Measurements from ENCODE around the gene TOM1. TPM values are rescaled to one million over a fixed set of nuclear protein-coding genes. Genes with fewer than 3 reads are reported as not detected.

TOM1 gene
- total and polyA plus RNA-seq, 2 of the 13 experiments (the other 11 are each of a cell fraction or from before 2014, with no cell fraction given): 30.8 to 87.3 TPM

- TF ChIP-seq ATAD3A (CRISPR knock-in tag; IDR thresholded peaks at IDR 0.05) (no peak), DMAP1 (CRISPR knock-in tag; IDR thresholded peaks at IDR 0.05) (no peak; the same call in 1 of the 2 replicates), ZFAT (CRISPR knock-in tag; conservative IDR thresholded peaks at IDR 0.05) (no peak), ZNF569 (CRISPR knock-in tag; IDR thresholded peaks at IDR 0.05; ENCODE audit: borderline replicate concordance) (no peak), FOXC1 (CRISPR knock-in tag; IDR thresholded peaks at IDR 0.05; ENCODE audit: borderline replicate concordance) (no peak), HOXA5 (CRISPR knock-in tag; IDR thresholded peaks at IDR 0.05) (no peak), ZNF343 (CRISPR knock-in tag; IDR thresholded peaks at IDR 0.05) (no peak), FOXK2 (IDR thresholded peaks at IDR 0.05) (no peak), TCF7 (IDR thresholded peaks at IDR 0.05; ENCODE audit: low read depth) (peak; percentile 85), KLF11 (CRISPR knock-in tag; IDR thresholded peaks at IDR 0.05) (no peak), RCOR2 (CRISPR knock-in tag; IDR thresholded peaks at IDR 0.05) (no peak), PAWR (CRISPR knock-in tag; IDR thresholded peaks at IDR 0.05; ENCODE audit: borderline replicate concordance) (no peak), SAP130 (CRISPR knock-in tag; IDR thresholded peaks at IDR 0.05; ENCODE audit: low read depth) (peak; percentile 52), ZNF333 (CRISPR knock-in tag; IDR thresholded peaks at IDR 0.05; ENCODE audit: borderline replicate concordance) (no peak), MTA3 (CRISPR knock-in tag; IDR thresholded peaks at IDR 0.05) (no peak), HHEX (CRISPR knock-in tag; IDR thresholded peaks at IDR 0.05) (no peak), ZFP36L1 (CRISPR knock-in tag; IDR thresholded peaks at IDR 0.05) (no peak), FOXA1 (IDR thresholded peaks at IDR 0.05) (no peak), FOXA1 (CRISPR knock-in tag; IDR thresholded peaks at IDR 0.05) (no peak; the same call in 1 of the 2 replicates), ZNF33A (CRISPR knock-in tag; IDR thresholded peaks at IDR 0.05; ENCODE audit: borderline replicate concordance) (no peak), ZGPAT (CRISPR knock-in tag; IDR thresholded peaks at IDR 0.05) (peak; percentile 50; the same call in 1 of the 2 replicates), HNF4A (CRISPR knock-in tag; IDR thresholded peaks at IDR 0.05) (peak; percentile 37), ZNF615 (CRISPR knock-in tag; IDR thresholded peaks at IDR 0.05; ENCODE audit: borderline replicate concordance) (no peak), TEAD3 (CRISPR knock-in tag; optimal IDR thresholded peaks at IDR 0.05; ENCODE audit: borderline replicate concordance) (no peak)
Observed at GRCh38 chr22:35397095-35397904, 97.6 kb downstream of the TOM1 start (continued).
